A549 treated with ZK216348 at 1 μM for 4 hours (cell line): ENCODE data around the gene TMEM131. TPM values are rescaled to one million over a fixed set of nuclear protein-coding genes. Genes with fewer than 3 reads are reported as not detected.

Experiments used
- total RNA-seq: library from RNA; stranded (reverse); fragments of 200-300 nt; extraction: Qiagen RNA extraction; gene quantifications from 5 replicates; pipeline ENCODE4 v1.2.3, GENCODE V29; 2022; ENCODE audit warnings: low read depth

Gene TMEM131, protein sequence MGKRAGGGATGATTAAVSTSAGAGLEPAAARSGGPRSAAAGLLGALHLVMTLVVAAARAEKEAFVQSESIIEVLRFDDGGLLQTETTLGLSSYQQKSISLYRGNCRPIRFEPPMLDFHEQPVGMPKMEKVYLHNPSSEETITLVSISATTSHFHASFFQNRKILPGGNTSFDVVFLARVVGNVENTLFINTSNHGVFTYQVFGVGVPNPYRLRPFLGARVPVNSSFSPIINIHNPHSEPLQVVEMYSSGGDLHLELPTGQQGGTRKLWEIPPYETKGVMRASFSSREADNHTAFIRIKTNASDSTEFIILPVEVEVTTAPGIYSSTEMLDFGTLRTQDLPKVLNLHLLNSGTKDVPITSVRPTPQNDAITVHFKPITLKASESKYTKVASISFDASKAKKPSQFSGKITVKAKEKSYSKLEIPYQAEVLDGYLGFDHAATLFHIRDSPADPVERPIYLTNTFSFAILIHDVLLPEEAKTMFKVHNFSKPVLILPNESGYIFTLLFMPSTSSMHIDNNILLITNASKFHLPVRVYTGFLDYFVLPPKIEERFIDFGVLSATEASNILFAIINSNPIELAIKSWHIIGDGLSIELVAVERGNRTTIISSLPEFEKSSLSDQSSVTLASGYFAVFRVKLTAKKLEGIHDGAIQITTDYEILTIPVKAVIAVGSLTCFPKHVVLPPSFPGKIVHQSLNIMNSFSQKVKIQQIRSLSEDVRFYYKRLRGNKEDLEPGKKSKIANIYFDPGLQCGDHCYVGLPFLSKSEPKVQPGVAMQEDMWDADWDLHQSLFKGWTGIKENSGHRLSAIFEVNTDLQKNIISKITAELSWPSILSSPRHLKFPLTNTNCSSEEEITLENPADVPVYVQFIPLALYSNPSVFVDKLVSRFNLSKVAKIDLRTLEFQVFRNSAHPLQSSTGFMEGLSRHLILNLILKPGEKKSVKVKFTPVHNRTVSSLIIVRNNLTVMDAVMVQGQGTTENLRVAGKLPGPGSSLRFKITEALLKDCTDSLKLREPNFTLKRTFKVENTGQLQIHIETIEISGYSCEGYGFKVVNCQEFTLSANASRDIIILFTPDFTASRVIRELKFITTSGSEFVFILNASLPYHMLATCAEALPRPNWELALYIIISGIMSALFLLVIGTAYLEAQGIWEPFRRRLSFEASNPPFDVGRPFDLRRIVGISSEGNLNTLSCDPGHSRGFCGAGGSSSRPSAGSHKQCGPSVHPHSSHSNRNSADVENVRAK (N-terminal part only)
- 10.2 to 16.9 TPM (median 13.3 TPM) in 5 replicates for total RNA-seq

DNA sequence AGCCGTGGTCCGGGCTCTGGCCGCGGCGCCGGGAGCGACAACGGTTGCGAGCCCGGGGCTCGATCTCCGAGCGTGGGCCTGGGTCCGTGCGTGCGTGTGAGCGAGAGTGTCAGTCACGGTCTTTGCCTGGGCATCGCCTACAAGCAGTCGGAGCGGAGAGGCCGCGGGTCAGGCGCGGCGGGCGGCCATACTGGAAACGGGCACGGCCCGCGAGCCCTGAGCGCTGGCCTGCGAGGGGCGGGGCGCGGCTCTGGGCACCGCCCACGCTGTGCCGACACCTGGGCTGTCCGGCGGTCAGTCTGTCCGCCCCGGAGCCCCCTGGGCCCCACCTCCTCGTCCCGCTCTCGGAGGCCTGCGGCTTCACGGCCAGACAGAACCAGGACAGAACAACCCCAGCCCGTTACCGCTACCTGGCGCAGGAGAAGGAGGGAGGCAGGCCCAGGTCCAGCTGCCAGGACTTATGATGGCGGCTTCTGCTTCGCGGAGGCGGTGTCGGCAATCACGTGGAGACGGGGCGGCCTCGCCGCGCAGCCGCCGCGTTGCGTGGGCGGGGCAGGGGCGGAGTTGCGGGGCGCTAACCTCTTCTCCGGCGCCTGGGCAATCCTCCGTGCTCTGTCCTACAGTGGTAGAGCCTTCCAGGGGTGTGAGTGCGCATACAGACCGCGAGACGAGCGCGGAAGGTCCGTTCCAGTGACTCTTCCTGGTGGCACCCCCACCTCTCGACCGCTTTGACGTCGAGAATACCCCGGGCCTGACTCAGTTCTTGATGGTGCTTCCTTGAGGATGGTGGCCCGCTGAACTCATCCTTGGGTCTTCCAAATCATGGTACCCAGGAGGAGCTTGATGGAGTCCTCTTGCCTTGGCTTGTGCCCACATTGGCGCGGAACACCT, at the start of gene TMEM131:
TMEM131 (minus strand) TSS at position 215 of the 891 bp plus-strand sequence. CDS start 286 bp downstream, outside the sequence.

DNA sequence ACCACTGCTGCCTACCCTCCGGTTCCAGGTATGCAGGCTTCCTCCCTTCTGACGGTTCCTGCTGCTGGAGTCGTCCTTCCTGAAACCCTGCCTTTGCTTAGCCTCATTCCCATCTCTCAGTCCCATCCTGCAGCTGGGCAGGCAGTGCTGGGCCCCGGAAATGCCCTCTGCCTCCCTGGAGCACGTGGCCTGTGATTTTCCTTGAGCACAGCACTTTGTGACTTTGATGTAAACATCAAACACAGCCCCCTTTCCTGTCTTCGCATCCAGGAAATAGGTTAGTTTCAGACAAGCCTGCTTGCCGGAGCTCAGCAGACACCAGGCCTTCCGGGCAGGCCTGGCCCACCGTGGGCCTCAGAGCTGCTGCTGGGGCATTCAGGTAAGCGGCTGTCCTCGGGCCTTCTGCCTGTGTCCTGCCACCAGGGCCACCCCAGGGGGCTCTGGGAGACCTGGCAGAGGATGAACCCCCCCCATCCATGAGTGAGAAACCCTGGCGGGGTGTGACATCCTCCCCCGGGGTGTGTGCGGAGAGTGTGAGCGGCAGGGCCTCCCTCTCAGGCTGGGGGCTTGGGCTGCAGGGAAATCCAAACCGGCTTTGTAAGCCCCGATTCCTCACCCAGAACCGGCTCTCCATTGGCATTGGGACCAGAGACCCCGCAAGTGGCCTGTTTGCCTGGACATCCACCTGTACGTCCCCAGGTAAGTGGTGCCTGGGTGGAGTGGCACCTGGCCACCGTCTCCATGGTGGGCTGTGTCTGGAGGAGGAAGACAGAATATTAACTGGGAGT, 282.3 kb downstream of the TMEM131 start, which contains the start of gene ZAP70:
ZAP70 (plus strand) TSS at position 281 of the 788 bp plus-strand sequence. CDS start 10,461 bp downstream, outside the sequence.

Other genes starting within 250 kb of the TMEM131 start
- gene VWA3B, start 91.2 kb upstream of the TMEM131 start, total RNA-seq, result 0.33 TPM in 1 of 5 replicates, not detected in the others